ENCODE data around the gene MTPN. TPM values are rescaled to one million over a fixed set of nuclear protein-coding genes. Genes with fewer than 3 reads are reported as not detected.

MTPN gene
- total RNA-seq = 113 and 143 TPM in 2 replicates

DNA sequence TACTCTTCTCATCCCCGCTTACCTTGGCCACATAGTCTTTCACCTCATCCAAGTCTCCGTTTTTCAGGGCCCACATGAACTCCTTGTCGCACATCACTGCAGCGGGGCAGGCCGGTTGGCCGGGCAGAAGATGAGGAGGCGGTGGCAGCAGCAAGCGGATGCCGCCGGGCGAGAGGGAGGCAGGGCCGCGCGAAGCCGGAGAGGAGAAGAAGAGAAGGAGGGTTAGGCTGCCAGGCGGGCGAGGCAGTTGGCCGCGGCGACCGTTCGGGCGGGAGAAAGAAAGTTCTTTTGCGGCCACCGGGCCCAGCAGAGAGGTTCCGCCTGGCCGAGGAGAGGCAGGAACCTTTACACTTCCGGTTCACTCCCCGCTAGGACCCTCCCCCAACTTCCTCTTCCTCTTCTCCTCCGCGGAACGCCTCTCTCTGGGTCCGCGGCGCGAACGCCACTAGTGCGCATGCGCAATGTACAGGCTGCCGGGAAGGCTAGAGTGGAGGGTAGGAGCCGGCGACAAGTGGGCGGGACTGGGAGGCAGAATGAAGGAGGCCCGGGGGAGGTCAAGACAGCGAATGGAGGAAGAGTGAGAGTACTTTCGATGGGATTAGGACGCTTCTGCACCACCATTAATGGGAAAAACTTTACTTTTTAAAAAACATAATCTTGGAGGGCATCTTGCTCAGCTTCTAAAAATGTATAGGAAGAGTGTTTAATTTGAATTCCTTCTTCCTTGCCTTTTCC is at the start of gene MTPN:
MTPN (minus strand) TSS at position 353 of the 735 bp plus-strand sequence; CDS start at position 94, 259 bp downstream.

Other genes with a start within 250 kb of the MTPN start
- gene SLC13A4, start 249.2 kb downstream of the MTPN start, total RNA-seq = not detected in 2 replicates
- 0.66 TPM in 1 of 2 replicates, not detected in the other for gene FAM180A, start 228.5 kb downstream of the MTPN start, total RNA-seq

Data from endothelial cell of coronary artery (primary cell).